Stomach (tissue), 9 donors: Measurements from ENCODE around the gene RASIP1. TPM values are rescaled to one million over a fixed set of nuclear protein-coding genes. Genes with fewer than 3 reads are reported as not detected.
A peak's percentile ranks its signal among the peaks of the same experiment; 100 is the strongest.

ENCODE experiments used
- DNase-seq, 2 donors: peaks; one replicate each; pipeline versions ENCODE4 v3.0.0 to v3.0.0-alpha.2; 2013 to 2019
- H3K27ac ChIP-seq, 5 donors: fragments of 200-600 bp in 4 of 5; sonication (generic) in 4 of 5; one replicate each; pipeline ENCODE4 v1.5.1; 2013 to 2019; ENCODE audit warnings: mild to moderate bottlenecking in 1 of 5, moderate library complexity in 1 of 5
- H3K27me3 ChIP-seq, 3 donors: fragments of 200-600 bp; sonication (generic); one replicate each; pipeline ENCODE4 v1.5.1; 2017 to 2019; ENCODE audit warnings: mixed run types in 1 of 3
- H3K36me3 ChIP-seq, 4 donors: fragments of 200-600 bp; sonication (generic); 1 replicate in 3 of 4; 2 replicates in 1 of 4; pipeline ENCODE4 v1.5.1; 2016 to 2019
- H3K4me1 ChIP-seq, 4 donors: fragments of 200-600 bp; sonication (generic); one replicate each; pipeline ENCODE4 v1.5.1; 2016 to 2019
- H3K4me3 ChIP-seq, 4 donors: fragments of 200-600 bp; sonication (generic) in 3 of 4; one replicate each; pipeline ENCODE4 v1.5.1; 2016 to 2019; ENCODE audit warnings: mild to moderate bottlenecking in 1 of 4
- H3K9me3 ChIP-seq, 4 donors: fragments of 200-600 bp; sonication (generic); one replicate each; pipeline ENCODE4 v1.5.1; 2016 to 2019
- EP300 ChIP-seq: sonication (generic); formaldehyde crosslinking; IDR thresholded peaks from one replicate; pipeline ENCODE4 v1.6.1; 2017; ENCODE audit warnings: antibody characterized with exemption
- POLR2A ChIP-seq, 4 donors: fragments of 450-650 bp; IDR thresholded peaks; one replicate each; pipeline ENCODE4 v1.6.1; 2016; ENCODE audit warnings: antibody characterized with exemption in 4 of 4, control low read depth in 2 of 4, mild to moderate bottlenecking in 1 of 4, moderate library complexity in 1 of 4
- POLR2AphosphoS5 ChIP-seq, 3 donors: sonication (generic); formaldehyde crosslinking; IDR thresholded peaks; one replicate each; pipeline ENCODE4 v1.6.1; 2016; ENCODE audit warnings: antibody characterized with exemption in 3 of 3
- WGBS, 5 donors: extraction: QIAGEN DNeasy Blood & Tissue Kit in 3 of 5; methylation state at CpG; one replicate each; pipeline versions ENCODE4 v1.1.5 to v1.1.7; 2013 to 2018; 5-methylcytosine and 5-hydroxymethylcytosine counted together
- intact Hi-C: fragments of 100-400 bp; cut with DNase I; formaldehyde crosslinking; loops from one replicate; pipeline ENCODE4 v1.15.1; 2023; ENCODE audit warnings: low total_unique reads
- polyA plus RNA-seq, 3 donors: library from polyadenylated mRNA; stranded (reverse); fragments of 200-250 nt; gene quantifications; one replicate each; pipeline ENCODE4 v1.2.3, GENCODE V29; 2013
- total RNA-seq, 5 donors: library from RNA; depleted of rRNA; stranded (reverse); fragments of >200 nt; gene quantifications; one replicate each; pipeline versions ENCODE4 v1.1.0 to v1.2.3, GENCODE V29; 2014 to 2016
- TF ChIP-seq, protein P1 (sequence below), 7 experiments: fragments of 450-650 bp in 4 of 7; fragments of 200-600 bp in 3 of 7; sonication (generic) in 3 of 7; IDR thresholded peaks; one replicate each; pipeline ENCODE4 v1.5.1; 2016 to 2019; ENCODE audit warnings: antibody characterized with exemption in 7 of 7, control low read depth in 2 of 7, mild to moderate bottlenecking in 1 of 7
- donor health status: healthy with polysubstance abuse.
- donor health status: Bipolar disorder and iron deficiency.
- donor health status: healthy.

The RASIP1 gene
- total and polyA plus RNA-seq, 8 donors: 4.7 to 44.9 (median 10.2) TPM

DNA sequence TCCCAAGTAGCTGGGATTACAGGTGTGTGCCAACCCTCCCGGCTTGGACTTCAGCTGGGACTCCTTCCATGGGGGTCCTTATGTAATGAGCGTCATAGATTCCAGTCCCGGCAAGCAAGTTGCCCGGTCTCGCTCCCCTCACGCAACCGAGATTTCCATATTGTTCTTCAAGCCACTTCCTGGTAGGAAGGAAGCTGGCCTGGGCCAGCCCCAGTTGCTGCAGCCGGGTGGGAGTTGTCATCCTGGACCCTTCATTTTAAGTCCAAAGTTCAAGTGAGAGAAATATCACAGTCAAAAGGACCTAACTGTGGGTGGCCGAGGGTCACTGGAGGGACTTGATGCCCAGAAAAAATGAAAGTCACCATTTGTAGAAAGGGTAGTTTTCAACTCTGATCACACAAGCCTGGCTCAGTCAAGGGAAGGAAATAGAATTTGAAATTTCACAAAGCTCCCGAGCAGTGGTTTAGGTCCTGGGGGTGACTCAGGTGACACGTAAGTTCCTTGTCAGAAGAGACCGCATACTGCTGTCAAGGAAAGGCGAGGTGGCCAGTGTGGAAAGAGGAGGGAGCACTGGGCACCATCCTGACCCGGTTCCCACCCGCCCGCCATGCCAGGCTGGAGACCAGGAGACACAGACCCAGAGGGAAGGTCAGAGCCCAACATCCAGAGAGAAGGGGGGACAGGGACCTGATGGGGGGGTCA is 20.2 kb upstream of the RASIP1 start:
- WGBS, 5 donors: 60 to 80% (median 69%) methylated on average over 16 of the region's 16 CpGs
- Histone ChIP-seq H3K27ac (peak overlapping the region in 3 of 5 donors; percentile 10 to 42 (median 39)), H3K4me3 (no peak overlapping the region), H3K36me3 (no peaks in the 10 kb centered on the region), H3K9me3 (no peaks in the 10 kb centered on the region), H3K4me1 (peaks cover 0 to 7% (median 4%) of the 10 kb centered on the region in 4 donors), H3K27me3 (peaks cover 0 to 4% (median 0%) of the 10 kb centered on the region in 3 donors)
- intact Hi-C loops: no loop called here
- TF ChIP-seq POLR2A (IDR thresholded peaks at IDR 0.05): no peak
- TF ChIP-seq POLR2AphosphoS5 (IDR thresholded peaks at IDR 0.05): no peak
- TF ChIP-seq, protein P1, sequence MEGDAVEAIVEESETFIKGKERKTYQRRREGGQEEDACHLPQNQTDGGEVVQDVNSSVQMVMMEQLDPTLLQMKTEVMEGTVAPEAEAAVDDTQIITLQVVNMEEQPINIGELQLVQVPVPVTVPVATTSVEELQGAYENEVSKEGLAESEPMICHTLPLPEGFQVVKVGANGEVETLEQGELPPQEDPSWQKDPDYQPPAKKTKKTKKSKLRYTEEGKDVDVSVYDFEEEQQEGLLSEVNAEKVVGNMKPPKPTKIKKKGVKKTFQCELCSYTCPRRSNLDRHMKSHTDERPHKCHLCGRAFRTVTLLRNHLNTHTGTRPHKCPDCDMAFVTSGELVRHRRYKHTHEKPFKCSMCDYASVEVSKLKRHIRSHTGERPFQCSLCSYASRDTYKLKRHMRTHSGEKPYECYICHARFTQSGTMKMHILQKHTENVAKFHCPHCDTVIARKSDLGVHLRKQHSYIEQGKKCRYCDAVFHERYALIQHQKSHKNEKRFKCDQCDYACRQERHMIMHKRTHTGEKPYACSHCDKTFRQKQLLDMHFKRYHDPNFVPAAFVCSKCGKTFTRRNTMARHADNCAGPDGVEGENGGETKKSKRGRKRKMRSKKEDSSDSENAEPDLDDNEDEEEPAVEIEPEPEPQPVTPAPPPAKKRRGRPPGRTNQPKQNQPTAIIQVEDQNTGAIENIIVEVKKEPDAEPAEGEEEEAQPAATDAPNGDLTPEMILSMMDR (IDR thresholded peaks at IDR 0.05): no peak
- no peak for TF ChIP-seq EP300
- DNase-seq: peak in 1 of 2 donors; percentile 58

DNA sequence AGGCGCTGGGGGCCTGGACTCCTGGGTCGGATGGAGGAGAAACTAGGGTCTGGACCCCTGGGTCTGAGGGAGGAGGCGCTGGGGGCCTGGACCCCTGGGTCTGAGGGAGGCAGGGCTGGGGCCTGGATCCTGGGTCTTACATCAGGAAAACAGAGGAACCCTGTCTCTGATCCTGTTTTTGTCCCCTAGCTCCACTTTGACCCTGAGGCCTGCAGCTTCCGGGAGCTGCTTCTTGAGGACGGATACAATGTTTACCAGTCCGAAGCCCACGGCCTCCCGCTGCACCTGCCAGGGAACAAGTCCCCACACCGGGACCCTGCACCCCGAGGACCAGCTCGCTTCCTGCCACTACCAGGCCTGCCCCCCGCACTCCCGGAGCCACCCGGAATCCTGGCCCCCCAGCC is 17.3 kb upstream of the RASIP1 start:
- 77 to 89% (median 84%) methylated on average over 12 to 14 of the region's 14 CpGs for WGBS, 5 donors

DNA sequence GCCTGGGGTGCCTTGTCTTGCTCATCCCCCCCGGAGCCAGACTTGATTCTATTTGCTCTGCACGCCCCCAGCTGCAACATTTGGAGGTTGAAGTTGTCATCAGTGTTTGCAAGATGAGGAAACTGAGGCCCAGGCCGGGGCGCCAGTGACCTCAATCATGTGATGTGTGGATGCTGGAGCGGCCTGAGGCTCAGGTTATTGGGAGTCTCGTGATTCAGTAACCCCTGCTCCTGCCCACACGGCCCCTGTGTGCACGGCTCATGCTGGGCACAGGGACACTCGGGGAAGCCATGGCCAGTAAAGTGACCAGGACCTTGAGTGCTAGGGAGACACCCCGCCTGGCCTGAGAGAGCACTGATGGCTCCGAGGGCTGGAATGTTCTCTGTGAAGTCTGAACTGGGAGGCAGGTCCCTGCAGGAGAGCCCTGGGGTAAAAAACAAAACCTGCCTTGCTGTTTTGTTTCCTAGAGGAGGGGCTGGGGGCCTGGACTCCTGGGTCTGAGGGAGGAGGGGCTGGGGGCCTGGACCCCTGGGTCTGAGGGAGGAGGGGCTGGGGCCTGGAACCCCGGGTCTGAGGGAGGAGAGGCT is 16.8 kb upstream of the RASIP1 start:
- Histone ChIP-seq H3K4me1 (peaks cover 6 to 18% (median 14%) of the 10 kb centered on the region in 4 donors), H3K27me3 (peaks cover 0 to 24% (median 10%) of the 10 kb centered on the region in 3 donors), H3K36me3 (no peaks in the 10 kb centered on the region), H3K27ac (no peak overlapping the region), H3K4me3 (no peak overlapping the region), H3K9me3 (no peaks in the 10 kb centered on the region)
- TF ChIP-seq POLR2A (IDR thresholded peaks at IDR 0.05): no peak
- TF ChIP-seq, protein P1 (IDR thresholded peaks at IDR 0.05): no peak
- intact Hi-C loops: no loop called here
- 79 to 93% (median 87%) methylated on average over 9 to 12 of the region's 12 CpGs for WGBS, 5 donors
- DNase-seq: no peak

More for the DNA sequence above, 17.3 kb upstream of the RASIP1 start:
- no peak for TF ChIP-seq POLR2AphosphoS5 (IDR thresholded peaks at IDR 0.05)
- TF ChIP-seq EP300: no peak
- TF ChIP-seq POLR2A (IDR thresholded peaks at IDR 0.05): no peak
- TF ChIP-seq, protein P1 (IDR thresholded peaks at IDR 0.05): no peak
- intact Hi-C loops: no loop called here
- DNase-seq: no peak
- no peak overlapping the region for H3K4me3 ChIP-seq
- H3K4me1 ChIP-seq: peaks cover 6 to 12% (median 9%) of the 10 kb centered on the region in 4 donors
- H3K27me3 ChIP-seq: peaks cover 0 to 23% (median 4%) of the 10 kb centered on the region in 3 donors
- no peaks in the 10 kb centered on the region for H3K36me3 ChIP-seq
- H3K9me3 ChIP-seq: no peaks in the 10 kb centered on the region
- H3K27ac ChIP-seq: no peak overlapping the region

DNA sequence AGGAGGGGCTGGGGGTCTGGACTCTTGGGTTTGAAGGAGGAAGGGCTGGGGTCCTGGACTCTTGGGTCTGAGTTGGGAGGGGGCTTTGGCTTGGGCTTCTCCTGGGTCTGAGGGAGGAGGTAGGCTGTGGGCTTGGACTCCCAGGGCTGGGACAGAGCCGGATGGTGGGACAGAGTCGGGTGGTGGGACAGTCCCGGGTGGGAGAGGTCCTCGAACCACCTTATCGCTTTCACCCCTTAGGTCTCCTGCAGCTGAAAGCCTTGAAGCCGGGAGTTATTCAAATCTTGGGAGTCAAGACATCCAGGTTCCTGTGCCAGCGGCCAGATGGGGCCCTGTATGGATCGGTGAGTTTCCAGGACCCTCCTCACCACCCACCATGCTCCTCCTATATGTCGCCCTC is 16.3 kb upstream of the RASIP1 start:
- no peak for DNase-seq
- intact Hi-C loops: no loop called here
- Histone ChIP-seq H3K27me3 (peaks cover 0 to 29% (median 10%) of the 10 kb centered on the region in 3 donors), H3K4me1 (peaks cover 6 to 20% (median 17%) of the 10 kb centered on the region in 4 donors), H3K9me3 (no peaks in the 10 kb centered on the region), H3K27ac (no peak overlapping the region), H3K36me3 (no peaks in the 10 kb centered on the region), H3K4me3 (no peak overlapping the region)
- WGBS, 5 donors: 79 to 90% (median 85%) methylated on average over 6 to 9 of the region's 9 CpGs
- TF ChIP-seq POLR2AphosphoS5 (IDR thresholded peaks at IDR 0.05) (no peak), EP300 (no peak), POLR2A (IDR thresholded peaks at IDR 0.05) (no peak)
- TF ChIP-seq, protein P1 (IDR thresholded peaks at IDR 0.05): no peak
